Left ventricle myocardium superior (tissue), 1 donor: ENCODE results near the gene PLEKHA7. TPM values are rescaled to one million over a fixed set of nuclear protein-coding genes. Genes with fewer than 3 reads are reported as not detected.
"Not testable (repeated sequence)": the region's sequence is repeated elsewhere in the genome, so short reads cannot be mapped to it uniquely, and the experiment has no call there.

Experiments used
- ATAC-seq: fragments of 200-7000 bp; cut with Tn5 transposase; one replicate; pipeline ENCODE4 v1.9.1; 2020; ENCODE audit warnings: mild to moderate bottlenecking, moderate library complexity
- DNase-seq: peaks from one replicate; pipeline ENCODE4 v3.0.0-alpha.2; 2020
- intact Hi-C: fragments of 100-400 bp; cut with micrococcal nuclease; formaldehyde crosslinking; loops from one replicate; pipeline ENCODE4 v1.11.0; 2022
- total RNA-seq: library from RNA; stranded (reverse); fragmentation: NEBNext Ultra II Directional; extraction: Animal tissue kit (Norgen Biotek cat#: 25700); gene quantifications from one replicate; pipeline ENCODE4 v1.2.1, GENCODE V29; 2021
- donor health status: DM: no; HTN: yes; CAD: no; lungs with severe emphysema.

Gene PLEKHA7
- total RNA-seq, 1 donor from 2014 or later = 19.2 TPM

DNA sequence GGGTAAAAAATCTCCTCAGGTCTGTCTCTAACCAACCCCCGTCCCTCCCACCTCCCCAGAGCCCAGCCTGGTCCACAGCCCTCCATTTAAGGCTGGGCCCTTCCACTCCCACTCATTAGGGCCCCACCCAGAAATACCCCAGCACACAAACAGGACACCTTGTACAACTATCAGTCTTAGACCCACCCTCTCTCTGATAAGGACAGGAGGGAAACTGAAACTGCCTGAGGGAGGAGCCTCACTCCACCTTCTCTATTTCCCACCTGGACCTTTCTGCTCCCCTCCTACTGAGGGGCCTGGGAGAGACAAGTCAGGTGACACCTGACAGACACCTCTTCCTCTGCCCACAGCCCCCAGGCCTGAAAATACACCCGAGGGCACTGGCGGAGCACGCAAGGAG lies 90.2 kb downstream of the PLEKHA7 start:
- intact Hi-C loops = no loop called here
- ATAC-seq (peak; percentile 28), DNase-seq (no peak)

DNA sequence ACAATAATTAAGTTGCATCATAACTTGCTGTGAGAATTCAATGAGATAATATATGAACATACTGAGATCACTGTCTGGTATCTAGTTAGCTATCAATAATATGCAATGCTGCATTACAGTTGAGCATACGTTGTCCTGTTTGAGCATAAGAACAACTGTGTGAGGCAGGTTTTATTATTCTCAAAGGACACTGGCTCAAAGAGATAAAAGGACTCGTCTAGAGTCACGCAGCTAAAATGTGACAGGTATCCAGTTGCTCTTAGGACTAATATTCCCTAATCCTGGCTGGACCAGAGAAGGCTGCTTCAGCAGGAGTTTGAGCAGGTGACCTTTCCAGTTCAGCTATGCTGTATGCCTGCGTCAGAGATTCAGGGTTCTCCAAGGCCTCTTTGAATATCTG lies 92.5 kb downstream of the PLEKHA7 start:
- intact Hi-C loops = no loop called here
- DNase-seq (no peak), ATAC-seq (peak; percentile 7)

DNA sequence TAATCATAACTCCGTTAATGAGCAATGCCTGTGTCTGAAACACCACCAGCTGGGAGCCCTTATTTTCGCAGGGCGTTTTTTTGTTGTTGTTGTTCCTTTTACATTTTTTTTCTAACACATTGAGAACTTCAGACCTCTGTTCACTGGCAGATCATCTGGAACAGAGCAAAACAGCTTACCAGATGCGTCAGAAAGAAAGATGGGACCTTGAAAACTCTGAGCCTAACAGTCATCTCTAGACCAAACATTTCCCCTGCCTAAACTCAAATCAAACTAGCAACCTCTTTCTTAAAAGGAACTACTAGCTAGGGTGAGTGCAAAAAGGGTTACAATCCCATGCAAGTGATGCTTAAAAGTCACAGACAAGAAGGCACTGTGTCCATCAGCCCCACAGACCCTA lies 93.2 kb downstream of the PLEKHA7 start:
- no peak for DNase-seq
- ATAC-seq = no peak
- intact Hi-C loops = no loop called here

DNA sequence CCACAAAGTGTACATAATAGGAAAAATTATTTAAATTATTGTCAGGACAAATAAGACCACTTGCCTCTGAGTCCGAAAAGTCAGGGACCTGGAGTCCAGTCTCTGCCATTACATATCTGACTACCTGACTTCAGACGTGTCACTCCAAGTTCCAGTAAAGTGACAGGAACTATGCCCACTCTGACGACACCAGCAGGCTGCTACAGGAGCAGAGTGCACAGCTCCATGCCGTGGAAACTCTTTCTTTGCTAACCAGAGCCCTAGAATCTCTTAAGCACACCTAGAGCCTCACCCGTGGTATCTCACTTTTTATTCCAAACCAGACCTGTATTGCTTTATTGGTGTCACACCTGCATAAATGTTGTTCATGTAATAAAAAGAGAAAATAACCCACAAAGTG lies 93.7 kb downstream of the PLEKHA7 start:
- intact Hi-C loops = no loop called here
- no peak for DNase-seq
- peak; percentile 18 for ATAC-seq

DNA sequence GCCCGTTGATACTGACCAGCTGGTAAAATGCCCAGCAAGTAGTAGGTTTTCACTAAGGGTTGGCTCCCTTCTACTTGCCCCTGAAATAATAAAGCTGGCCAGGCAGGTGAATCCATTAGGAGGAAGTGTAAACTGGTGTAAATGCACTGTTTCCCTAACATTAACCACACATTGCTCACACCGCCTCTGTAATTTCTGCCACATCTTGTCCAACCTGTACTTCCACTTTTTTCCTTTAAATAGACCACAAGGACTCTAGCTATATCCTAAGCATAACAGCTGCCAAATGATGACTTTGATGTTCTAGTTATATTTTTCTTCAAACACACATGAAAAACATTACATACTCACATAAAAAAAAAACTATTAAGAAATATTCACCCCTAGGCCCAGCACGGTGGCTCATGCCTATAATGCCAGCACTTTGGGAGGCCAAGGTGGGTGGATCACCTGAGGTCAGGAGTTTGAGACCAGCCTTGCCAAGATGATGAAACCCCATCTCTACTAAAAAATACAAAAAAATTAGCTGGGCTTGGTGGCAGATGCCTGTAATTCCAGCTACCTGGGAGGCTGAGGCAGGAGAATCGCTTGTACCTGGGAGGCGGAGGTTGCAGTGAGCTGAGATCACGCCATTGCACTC lies 95.6 kb downstream of the PLEKHA7 start:
- intact Hi-C loops, ATAC-seq, DNase-seq: not testable (repeated sequence)

DNA sequence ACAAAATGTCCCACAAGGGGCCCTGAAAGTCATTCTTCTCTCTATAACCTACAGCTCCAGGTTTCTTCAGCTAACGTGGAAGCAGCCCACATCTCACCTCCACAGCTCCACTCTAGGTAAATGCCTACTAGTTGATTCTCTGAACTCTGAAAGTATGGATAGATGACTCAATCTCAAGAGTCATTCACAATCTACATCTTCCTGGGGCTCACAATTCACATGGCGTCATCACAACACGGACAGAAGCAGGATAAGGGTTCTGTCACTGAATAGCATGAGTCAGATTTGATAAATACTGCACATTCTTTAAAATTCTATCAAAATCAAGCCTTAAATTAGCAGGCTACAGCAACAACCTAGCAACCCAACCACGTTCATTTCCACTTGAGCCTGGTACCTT lies 96.3 kb downstream of the PLEKHA7 start:
- ATAC-seq (no peak), DNase-seq (no peak)
- intact Hi-C loops = no loop called here

DNA sequence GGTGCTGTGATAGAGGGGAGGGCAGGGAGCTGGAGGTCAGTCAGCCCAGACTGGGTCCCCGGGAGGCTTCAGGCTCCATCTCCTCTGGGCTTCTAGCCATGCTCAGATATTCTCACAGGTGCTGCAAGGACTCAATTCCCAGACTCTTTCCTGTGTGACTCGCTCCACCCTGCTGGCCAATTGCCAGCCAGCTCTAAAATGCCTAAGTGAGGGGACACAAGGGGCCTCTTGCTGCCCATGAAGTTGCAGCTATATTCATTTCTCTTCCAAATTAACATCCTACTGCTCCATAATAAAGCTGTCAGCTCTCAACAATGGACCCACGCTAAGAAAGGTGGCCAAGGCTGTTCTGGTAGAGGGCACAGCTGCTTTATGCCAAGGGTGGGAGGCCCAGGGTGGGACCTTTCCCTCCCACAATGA lies 101.5 kb downstream of the PLEKHA7 start:
- peak; percentile 19 for ATAC-seq
- intact Hi-C loops = no loop called here
- DNase-seq = no peak

DNA sequence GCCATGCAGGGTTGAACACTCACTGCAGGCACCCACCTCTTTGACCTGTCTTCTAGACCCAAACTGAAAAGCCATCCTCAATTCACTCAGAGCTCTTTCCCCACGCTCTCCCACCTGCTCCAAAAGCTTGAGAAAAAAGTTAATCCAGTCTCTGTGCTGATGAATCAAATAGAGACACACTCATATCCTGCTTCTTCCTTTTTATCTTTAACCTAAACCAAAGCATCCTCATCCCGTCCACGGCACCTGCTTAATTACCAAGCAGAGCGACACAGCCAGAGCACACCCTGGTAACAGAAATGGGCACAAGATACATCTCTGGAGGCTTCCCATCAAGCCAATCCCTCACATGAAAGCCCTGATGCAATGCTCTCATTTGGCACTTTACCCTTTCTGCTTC lies 102.6 kb downstream of the PLEKHA7 start:
- ATAC-seq = no peak
- DNase-seq = no peak

DNA sequence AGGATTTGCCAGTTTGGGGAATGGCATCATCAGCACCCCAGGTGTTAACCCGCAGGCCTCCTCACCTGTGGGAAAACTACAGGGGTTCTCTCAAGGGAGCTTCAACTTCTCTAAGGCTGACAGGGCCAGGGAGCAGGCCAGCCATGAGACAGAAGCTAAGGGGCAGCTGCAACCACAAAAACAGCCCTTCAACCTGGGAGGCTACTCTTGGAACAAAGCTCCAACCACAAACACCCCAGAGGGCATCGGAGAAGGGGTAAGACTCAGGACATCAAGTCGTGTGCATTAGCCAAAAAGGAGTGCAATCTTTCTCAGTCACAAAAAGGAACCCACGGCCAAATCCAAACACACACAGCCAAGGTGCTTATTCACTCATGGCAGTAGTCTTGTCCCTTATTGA lies 103.0 kb downstream of the PLEKHA7 start:
- ATAC-seq (no peak), DNase-seq (no peak)
- intact Hi-C loops = no loop called here

More for the DNA sequence above, 102.6 kb downstream of the PLEKHA7 start:
- intact Hi-C loops = no loop called here

DNA sequence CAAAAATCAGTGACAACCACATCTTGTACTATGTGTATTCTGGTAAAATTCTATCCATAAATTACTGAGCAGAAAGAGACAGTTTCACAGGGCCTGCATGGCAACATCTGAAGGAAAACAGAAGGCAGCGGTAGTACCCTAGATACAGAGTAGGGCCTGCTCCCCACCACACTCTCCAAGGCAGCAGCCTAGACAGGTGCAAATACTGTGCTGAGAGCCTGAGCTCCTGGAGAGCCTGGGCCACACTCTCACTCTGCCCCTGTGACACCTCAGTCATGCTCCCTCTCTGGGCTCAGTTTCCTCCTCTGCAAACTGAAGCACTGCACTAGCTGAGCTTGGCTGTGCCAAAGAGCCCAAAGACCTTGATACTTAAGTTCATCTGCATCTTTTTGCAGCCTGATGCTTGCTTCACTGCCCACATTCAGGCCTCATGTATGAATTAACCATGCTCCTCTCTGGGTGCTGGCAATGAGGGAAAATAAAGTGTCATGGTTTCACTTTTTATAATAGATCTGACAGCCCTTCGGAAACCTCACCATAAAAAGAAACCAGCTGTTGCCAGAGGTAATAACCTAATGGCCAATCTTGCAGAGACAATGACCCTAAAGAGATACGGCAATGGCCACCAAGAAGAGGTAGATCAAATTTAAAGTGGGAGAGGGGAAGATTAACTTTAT lies 104.7 kb downstream of the PLEKHA7 start:
- ATAC-seq (no peak), DNase-seq (no peak)
- intact Hi-C loops = no loop called here

DNA sequence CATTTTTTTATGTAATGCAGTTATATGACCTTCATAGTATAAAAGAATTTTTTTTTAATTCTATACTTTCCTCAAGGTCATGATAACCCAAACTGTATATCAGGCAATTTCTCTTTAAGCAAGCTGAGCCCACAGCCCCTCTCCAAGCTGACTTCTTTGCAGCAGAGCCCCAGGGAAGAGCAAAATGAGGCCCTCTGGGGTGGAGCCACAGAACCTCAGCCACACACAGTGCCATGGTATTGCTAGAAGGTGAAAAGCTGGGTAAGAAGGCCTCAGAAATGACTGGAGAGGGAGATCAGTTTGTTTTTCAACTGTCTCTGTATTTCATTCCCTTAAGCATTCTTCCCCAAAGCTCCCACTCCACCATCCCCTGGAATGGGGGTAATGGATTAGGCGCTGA lies 108.8 kb downstream of the PLEKHA7 start:
- no peak for DNase-seq
- peak; percentile 31 for ATAC-seq
- intact Hi-C loops = no loop called here

DNA sequence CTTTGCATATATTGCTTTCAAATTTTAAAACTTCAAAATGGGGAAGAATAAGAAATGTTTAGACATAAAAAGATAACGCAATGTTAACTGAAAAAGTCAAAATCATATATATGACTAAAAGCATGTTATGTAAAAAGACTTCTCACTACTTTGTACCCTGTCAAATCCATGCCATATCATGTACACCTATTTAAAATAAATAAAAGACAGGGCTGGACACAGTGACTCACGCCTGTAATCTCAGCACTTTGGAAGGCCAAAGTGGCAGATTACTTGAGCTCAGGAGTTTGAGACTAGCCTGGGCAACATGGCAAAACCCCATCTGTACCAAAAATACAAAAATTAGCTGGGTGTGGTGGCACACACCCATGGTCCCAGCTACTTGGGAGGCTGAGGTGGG lies 109.5 kb downstream of the PLEKHA7 start:
- ATAC-seq, intact Hi-C loops, DNase-seq: not testable (repeated sequence)

DNA sequence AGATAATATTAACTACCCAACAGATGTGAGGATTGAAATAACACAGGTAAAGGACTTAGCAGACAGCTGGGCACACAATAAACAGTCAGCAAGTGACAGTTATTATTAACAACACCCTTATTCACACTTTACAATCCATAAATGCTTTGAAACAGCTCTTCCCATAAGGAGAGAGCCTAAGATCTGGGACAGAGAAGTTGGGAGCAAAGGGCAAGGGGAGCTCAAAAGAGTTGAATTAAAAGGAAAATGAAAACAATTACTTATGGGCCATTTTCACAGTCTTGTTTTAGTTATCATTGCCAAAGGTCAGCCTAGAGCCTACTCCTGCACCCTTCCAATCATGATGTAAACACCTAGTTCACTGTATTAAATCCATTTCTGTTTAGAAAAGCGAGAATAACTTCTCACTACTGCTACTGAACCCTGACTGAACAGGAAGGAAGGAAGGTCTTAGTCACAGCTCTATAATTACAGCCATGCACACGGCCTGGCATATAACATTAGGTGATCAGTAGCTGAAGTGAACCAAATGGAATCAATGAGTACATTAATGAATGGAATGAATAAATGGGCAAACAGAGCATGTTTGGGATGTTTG lies 111.3 kb downstream of the PLEKHA7 start:
- ATAC-seq = no peak
- intact Hi-C loops = no loop called here
- DNase-seq = no peak

DNA sequence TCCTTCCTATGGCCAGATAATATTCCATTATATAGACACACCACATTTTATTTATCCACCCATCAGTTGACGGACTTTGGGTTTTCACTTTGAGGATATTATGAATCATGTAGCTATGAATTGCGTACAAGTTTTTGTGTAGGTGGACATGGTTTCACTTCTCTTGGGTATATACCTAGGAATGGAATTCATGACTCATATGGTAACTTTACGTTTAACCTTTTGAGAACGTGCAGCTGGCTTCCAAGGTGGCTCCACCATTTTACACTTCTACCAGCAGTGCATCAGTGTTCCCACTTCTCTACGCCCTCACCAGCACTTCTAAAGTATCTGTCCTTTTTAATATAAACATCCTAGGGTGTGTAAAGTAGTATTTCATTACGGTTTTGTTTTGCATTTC lies 112.0 kb downstream of the PLEKHA7 start:
- no peak for DNase-seq
- ATAC-seq = no peak
- intact Hi-C loops = no loop called here

DNA sequence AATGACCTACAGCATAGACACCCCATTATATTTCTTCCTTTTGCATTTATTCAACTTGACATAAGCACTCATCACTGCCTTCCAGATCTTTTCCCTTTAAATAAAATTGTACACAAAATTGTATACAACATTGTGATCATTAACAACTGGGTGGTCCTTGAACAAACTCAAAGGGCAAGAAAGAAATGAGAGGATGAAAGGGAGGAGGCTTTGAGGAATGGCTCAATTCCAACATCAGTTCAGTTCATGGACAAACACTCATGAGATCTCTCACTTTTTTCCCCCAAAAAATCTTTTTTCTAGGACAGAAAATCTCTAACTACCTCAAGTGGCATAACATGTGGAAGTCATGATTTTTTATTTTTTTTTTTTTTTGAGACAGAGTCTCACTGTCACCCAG lies 113.7 kb downstream of the PLEKHA7 start:
- intact Hi-C loops = no loop called here

DNA sequence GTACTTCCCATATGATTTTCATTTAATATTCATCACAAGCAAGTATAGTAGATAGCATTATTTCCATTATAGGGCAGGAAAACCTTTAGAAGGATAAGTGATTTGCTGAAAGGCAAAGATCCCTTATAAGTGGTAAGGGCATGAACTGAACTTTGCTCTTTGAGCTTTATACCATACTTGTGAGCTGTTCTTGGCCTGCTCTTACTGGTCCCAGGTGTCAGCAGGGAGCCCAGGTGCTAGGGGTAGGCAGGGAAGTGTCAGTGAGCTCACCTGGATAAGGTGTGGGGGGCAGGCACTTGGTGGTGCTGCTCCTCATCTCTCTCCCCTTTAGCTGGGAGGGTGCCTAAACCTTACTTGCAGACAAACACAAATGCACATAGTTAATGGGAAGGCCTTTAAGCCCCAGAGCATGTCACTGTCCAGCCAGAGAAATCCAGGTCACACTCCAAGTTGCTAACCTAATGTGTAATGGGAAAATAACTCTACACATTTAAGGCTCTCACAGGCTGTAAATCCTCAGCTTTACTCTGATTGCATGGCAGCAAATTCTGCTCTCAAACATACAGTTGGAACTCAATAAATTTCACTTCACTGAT lies 114.4 kb downstream of the PLEKHA7 start:
- no peak for DNase-seq
- ATAC-seq = no peak
- intact Hi-C loops = no loop called here

More for the DNA sequence above, 113.7 kb downstream of the PLEKHA7 start:
- ATAC-seq (no peak), DNase-seq (no peak)

DNA sequence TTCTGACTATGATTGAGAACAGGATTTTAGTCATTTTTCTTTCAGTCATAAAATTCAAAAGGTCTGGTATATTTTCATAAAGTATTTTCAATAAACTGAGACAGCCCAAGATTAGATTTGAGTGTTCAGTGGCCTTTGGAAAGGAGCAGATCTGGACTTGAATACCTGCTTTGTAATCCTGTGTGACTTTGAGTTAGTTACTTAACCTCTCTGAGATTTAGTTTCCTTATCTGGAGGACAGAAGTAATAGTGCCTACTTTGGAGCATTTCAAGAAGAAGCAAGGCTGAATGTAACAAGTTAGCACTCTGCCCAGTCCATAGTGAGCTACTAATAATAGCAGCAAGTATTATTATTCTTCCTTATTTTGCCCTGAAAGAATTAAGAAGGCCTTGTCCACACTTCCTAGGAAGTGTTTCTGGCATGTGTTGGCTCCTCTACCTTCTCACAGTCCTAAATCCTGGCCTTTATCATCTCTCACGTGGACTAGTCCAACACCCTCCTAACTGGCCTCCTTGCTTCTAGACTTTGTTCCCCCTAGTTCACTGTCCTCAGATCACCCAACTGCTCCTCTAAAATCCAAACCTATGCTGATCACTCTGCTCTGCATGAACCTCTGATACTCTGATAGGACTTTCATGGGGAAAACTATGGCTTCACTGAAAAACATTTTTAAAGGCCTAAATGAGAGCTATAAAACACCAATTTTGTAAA lies 115.8 kb downstream of the PLEKHA7 start:
- intact Hi-C loops = no loop called here

DNA sequence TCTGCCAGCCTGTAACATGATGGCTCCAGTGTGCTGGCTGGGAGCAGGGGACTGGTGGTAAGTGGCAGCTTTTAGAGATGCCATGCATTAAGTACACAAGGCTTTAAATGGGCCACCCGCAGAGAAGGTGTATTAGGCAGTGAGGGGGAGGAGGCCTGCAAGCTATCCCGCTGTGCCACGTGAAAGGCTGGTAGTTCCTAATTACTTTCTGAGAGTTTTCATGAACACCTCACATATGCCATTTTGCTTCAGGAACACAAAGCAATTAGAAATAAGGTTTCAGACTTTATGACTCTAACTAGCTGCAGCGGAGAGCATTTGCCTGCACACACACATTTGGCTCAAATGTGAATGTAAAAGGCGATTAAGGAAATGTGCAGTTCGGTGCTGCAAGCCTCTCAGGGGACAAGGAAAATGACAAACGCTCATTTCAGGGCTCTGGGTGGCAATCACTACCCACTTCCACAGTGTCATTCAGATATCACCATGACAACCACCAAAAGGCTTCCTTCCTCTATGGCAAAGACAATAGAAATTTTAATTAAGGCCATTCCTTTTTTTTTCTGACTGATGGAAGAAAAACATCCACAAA lies 116.6 kb downstream of the PLEKHA7 start:
- intact Hi-C loops = no loop called here
- DNase-seq (no peak), ATAC-seq (peak; percentile 57)

More for the DNA sequence above, 115.8 kb downstream of the PLEKHA7 start:
- DNase-seq (no peak), ATAC-seq (no peak)

DNA sequence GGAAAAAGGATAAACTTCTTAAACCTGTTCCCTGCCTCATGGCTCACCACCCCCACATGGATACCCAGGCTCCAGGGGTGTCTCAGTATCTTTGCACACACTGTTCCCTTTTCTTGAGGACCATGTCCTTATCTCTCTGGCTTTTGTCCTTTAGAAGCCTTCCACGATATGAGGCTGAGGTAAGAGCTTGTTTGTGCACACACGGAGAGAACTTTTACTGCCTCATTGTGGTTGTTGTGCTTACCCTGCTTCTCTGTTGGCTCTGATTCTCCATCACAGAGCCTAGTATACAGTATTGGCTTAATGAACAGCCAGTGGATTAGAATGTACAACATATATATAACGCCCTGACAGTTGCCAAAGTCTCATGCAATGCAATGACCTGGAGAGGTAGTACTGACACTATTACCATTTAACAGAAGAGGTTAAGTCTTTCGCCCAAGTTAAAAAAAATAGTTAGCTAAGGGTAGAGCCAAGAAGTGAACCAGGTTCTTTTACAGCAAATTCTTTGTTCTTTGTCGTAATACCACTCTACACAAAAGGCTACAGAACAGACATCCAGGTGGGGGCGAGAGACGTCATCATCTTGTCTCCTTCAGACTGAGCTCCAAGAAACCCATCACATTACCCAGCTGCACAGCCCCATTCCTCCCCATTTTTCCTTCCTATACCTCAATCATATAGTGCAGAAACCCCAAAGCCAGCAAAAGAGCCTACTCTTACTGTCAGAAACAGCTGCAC lies 117.3 kb downstream of the PLEKHA7 start:
- peak; percentile 67 for ATAC-seq
- intact Hi-C loops = no loop called here

More for the DNA sequence above, 117.3 kb downstream of the PLEKHA7 start:
- DNase-seq = no peak
